ENCODE measurements around the gene RAB27B.
"Not testable (repeated sequence)": the region's sequence is repeated elsewhere in the genome, so short reads cannot be mapped to it uniquely, and the experiment has no call there.

RAB27B gene, protein sequence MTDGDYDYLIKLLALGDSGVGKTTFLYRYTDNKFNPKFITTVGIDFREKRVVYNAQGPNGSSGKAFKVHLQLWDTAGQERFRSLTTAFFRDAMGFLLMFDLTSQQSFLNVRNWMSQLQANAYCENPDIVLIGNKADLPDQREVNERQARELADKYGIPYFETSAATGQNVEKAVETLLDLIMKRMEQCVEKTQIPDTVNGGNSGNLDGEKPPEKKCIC

DNA sequence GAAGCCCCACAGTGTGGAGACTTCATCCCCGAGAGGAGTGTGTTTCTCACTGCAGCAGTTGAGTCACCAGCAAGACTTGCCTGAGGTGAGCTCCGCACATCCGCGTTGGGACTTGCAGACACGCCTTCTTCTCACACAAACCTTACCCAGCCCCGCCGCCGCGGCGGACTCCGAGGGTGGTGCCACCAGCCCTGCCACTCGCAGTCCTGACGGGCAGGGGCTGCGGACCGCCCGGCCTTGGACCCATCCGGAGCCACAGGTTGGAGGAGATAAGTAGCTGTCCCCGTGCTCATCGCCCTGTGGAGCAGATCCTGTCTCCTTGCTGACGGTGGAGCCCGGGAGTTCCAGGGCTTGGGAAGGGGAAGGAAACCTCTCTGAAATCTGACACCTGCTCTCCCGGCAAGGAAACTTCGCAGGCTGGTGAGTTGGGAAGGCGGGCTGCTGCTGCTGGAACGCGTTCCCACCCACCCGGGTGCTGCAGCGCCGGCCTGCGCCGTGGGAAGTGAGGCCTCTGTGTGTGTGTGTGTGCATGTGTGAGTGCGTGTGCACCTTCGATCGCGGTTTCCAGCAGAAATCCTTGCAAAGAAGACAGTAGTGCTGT is at the start of gene RAB27B:
TSS of gene RAB27B (plus strand) at position 197 of the 601 bp plus-strand sequence. CDS start 49,109 bp downstream, outside the sequence.
- DNase-seq, result peak; percentile 37

GRCh38 chr18:54780285-54780861 is 47.9 kb upstream of the RAB27B start:
- DNase-seq, result no peak

GRCh38 chr18:54780970-54781369 is 47.3 kb upstream of the RAB27B start:
- no peak for DNase-seq

DNA sequence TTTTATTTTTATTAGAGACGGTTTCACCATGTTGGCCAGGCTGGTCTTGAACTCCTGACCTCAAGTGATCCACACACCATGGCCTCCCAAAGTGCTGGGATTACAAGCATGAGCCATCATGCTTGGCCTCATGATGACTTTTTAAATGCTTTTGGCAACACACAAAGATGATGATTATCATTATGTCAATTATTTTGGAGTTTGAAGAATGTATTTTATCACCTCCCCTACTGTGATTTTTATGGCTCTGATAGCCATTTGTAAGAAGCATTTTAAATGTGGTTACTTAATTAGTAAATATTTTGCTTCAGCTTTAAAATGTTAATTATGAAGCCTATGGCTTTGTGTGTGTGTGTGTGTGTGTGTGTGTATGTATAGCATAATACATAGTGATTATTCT is 45.1 kb upstream of the RAB27B start:
- peak; percentile 77 for DNase-seq

- DNase-seq, result no peak
Measured at GRCh38 chr18:54786206-54786605, 42.1 kb upstream of the RAB27B start.

DNA sequence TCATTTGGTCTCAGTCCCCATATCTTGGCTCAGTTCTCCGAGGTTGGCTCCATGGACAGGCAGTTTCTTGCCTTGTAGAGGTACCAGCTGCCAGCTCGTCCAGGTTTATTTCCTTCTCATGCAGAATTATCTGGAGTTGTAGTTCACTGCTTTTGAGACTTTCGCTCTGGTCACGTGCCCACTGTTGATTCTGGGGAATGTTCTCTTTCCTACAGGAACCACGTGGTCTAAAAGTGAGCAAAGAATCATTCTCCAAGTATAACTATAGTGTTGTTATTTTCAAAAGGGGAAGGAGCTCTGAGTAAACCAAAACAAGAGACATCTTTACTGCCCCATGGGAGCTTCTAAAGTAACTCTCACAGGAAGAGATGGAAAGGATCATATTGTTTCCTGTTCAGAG is 41.2 kb upstream of the RAB27B start:
- DNase-seq, result no peak

DNA sequence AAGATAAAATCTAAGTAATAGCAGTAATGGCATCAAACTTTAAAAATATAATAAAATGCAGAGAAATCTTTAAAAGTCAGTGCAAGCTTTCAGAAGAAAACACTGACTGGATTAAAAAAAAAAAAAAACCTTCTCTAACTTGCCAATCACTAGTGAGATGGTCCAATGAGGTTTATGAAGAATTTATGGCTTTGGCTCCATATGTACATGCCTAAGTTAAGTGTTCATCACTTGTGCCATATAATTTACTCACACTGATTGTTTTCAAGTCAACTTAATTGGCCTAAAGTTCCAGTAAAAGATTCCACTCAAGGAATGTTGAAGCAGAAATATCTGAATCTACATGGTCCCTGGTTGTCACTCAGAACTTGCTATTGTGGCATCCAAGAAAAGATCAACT is 40.7 kb upstream of the RAB27B start:
- DNase-seq, result no peak

- DNase-seq, result no peak
Measured at GRCh38 chr18:54790109-54790508, 38.2 kb upstream of the RAB27B start.

DNA sequence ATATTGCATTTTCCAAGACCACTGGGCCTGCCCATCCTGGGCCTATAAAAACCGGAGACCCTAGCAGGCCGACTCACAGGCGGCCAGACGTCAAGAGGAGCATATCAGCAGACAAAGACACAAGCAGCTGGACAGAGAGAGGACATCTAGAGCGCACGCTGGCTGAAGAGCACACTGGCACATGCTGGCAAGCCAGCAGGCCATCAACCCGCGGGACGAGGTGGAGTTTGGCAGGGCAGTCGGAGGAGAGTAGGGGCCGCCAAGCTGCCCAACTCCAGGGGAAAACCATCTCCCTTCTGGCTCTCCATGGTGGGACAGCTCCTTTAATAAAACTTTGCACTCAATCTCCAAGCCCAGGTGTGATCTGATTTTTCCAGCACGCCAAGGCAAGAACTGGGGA is 36.6 kb upstream of the RAB27B start:
- DNase-seq, result no peak

DNA sequence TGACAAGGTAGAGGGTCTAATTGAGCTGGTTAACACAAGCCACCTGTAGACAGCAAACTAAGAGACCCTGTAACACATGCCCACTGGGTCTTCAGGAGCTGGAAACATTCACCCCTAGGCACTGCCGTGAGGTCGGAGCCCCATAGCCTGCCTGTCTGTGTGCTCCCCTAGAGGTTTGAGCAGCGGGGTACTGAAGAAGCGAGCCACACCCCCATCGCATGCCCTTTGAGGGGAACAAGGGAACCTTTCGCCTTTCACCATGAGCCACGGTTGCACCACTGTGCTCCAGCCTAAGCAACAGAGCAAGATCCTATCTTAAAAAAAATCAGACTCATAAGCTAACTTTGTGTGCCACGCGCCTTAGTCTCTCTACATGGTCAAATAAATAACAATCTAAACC is 36.2 kb upstream of the RAB27B start:
- no peak for DNase-seq

DNA sequence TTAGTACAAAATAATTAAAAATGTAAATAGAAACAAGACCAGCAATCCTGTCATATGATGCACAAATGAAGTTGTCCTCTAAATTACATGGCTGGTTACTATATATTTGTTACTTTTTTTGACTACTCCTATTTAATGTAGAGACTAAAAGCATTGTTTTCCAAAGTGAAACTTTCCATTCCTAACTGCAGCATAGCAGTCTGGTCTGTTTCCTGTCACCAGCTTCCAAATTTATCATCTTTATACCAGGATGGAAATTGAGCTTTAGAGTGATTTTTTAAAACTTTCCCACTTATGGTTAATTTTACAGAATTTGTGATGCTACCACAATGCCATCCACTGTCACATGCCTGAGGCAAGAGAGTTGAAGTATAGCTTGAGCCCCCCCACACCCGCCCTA is 33.5 kb upstream of the RAB27B start:
- no peak for DNase-seq

DNA sequence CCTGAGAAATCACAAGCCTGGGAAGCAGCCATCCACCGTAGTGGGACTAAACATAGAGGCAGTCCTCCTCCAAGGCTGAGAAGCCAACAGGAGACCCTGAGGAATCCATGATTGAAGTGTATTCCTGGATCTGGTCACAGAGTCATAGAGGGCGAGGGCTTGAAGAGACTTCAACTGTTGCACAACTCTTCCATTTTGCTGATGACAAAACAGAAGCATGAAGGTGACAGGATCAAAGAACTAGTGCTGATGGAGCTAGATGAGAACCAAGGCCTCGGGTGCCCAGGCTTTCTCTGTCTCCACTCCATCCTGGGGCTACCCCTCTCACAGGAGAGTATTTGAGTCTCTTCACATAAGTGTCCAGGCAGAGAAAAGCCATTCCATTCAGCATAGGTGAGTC is 30.1 kb upstream of the RAB27B start:
- no peak for DNase-seq

GRCh38 chr18:54801374-54801773 is 26.9 kb upstream of the RAB27B start:
- no peak for DNase-seq

GRCh38 chr18:54802178-54802577 is 26.1 kb upstream of the RAB27B start:
- no peak for DNase-seq

DNA sequence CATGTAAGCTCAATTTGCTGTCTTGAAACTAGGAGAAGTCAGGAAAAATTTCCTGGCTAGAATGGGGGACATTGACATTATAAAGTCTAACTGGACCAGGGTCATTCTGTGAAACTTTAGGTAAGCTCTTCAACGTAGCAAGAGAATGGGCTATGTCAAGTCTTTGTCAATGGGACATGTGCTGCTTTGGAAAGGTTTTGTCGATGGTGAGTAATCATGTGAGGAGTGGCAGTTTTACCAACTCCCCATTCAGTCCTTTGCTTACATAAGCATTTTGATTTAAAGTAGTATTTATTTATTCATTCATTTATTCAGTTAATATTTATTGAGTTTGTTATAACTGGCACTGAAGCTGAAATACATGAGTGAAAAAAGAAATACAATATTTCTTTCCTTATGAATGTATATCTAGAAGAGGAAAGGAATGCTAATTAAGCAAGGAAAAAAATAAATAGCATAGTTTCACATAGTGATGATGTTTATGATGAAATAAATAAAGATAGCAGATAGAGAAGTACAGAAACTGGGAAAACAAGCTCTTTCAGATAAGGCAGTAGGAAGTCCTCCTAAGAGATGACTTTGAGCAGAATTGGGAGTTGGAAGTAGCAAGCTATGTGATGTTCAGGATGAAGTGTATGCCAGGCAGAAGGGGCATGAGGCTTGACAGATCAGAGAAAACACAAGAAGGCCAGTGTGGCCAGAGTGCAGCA is 25.4 kb upstream of the RAB27B start:
- no peak for DNase-seq

- no peak for DNase-seq
Measured at GRCh38 chr18:54805571-54806334, 22.5 kb upstream of the RAB27B start.

DNA sequence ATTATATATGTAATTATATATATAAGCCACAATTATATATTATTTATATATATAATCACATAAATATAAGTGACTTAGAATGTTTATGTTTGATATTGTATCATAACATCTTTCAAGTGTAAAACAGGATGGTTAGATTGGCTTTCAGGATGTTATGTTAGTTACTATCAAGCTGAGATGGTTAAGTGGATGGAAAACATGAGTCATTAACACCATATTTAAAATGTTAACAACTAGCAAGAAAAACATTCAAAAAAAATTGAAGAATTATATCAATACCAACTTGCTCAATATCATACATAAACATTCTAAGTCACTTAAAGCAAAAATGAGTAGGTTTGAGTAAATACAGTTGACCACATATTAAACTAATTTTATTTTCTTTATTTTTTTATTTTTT is 21.8 kb upstream of the RAB27B start:
- DNase-seq, result no peak

GRCh38 chr18:54807303-54807702 is 21.0 kb upstream of the RAB27B start:
- DNase-seq, result no peak

DNA sequence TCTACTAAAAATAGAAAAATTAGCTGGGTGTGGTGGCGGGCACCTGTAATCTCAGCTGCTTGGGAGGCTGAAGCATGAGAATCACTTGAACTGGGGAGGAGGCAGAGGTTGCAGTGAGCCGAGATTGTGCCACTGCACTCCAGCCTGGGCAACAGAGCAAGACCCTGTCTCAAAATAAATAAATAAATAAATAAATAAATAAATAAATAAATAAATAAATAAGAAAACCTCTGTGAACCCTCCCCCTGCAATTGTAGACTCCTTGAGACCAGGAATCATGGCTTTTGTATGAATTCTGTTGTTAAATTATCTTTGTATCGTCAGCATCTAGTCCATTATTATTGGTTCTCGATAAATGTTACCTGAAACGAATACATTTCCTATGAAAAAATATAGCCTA is 17.6 kb upstream of the RAB27B start:
- DNase-seq, result not testable (repeated sequence)

- DNase-seq, result no peak
Measured at GRCh38 chr18:54812885-54813284, 15.4 kb upstream of the RAB27B start.

DNA sequence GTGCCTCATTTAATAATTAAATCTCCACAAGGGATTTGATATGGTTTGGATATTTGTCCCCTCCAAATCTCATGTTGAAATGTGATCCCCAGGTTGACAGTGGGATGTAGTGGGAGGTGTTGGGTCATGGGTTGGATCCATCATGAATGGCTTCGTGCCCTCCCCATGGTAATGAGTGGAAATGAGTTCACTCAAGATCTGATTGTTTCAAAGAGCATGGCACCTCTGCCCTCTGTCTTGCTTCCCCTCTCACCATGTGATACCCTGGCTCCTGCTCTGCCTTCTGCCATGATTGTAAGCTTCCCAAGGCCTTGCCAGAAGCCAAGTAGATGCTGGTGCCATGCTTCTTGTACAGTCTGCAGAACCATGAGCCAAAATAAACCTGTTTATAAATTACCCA is 15.0 kb upstream of the RAB27B start:
- no peak for DNase-seq

GRCh38 chr18:54813977-54814565 is 14.2 kb upstream of the RAB27B start:
- DNase-seq, result no peak

DNA sequence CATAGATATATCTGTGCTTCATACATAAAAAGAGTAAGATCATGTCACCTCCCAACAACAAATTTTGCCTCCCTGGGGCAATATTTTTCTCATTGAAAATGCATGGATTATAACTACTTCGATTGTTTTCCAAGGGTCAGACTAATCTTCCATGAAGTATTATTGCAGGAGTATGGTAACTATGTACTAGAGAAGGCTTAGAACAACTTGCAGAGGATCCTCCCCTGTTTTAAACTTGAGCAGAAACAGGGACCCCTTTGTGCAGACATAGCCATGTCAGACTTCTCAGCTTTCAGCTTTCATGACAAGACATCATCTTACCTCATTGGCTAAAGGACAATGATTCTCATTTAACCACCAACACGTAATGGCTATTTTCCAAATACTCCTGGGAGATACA is 13.2 kb upstream of the RAB27B start:
- DNase-seq, result no peak

Measured in NCI-H1417 treated with DMSO at 0.1 percent for 48 hours (cell line).